ENCODE results near the gene NBPF11.
"Not testable (repeated sequence)": the region's sequence is repeated elsewhere in the genome, so short reads cannot be mapped to it uniquely, and the experiment has no call there.

DNA sequence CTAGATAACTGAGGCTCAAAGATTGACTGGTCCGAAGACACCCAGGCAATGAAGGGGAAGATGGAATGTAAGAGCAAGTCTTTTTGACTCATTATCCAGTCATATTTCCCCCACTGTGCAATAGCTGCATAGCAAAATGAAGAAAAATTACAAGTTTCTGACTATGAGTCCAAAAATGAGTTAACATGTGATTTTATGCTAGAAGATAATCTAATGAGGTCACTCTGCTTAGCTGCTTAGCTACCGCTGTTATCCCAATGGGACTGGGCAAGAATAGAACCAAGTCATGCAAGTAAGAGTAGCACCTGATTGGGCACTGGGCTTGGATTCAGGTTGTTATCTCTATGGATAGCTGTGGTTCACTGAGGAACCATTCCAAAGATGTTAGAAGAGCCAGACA lies 43.0 kb upstream of the NBPF11 start:
- TF ChIP-seq, protein P1, sequence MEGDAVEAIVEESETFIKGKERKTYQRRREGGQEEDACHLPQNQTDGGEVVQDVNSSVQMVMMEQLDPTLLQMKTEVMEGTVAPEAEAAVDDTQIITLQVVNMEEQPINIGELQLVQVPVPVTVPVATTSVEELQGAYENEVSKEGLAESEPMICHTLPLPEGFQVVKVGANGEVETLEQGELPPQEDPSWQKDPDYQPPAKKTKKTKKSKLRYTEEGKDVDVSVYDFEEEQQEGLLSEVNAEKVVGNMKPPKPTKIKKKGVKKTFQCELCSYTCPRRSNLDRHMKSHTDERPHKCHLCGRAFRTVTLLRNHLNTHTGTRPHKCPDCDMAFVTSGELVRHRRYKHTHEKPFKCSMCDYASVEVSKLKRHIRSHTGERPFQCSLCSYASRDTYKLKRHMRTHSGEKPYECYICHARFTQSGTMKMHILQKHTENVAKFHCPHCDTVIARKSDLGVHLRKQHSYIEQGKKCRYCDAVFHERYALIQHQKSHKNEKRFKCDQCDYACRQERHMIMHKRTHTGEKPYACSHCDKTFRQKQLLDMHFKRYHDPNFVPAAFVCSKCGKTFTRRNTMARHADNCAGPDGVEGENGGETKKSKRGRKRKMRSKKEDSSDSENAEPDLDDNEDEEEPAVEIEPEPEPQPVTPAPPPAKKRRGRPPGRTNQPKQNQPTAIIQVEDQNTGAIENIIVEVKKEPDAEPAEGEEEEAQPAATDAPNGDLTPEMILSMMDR (IDR thresholded peaks at IDR 0.05; ENCODE audit: insufficient read depth, low read depth, low read length) = not testable (repeated sequence)
- not testable (repeated sequence) for TF ChIP-seq EZH2 (IDR thresholded peaks at IDR 0.05; ENCODE audit: insufficient read depth, low read length)
